GM12874 (cell line): ENCODE results near the gene ABCC1.

Source experiments
- CTCF ChIP-seq: IDR thresholded peaks from 2 replicates; pipeline ENCODE4 v1.5.1; 2011; ENCODE audit warnings: low read depth, mild to moderate bottlenecking, control low read depth, low read length, moderate library complexity; ENCODE audit not compliant: insufficient read depth

The ABCC1 gene

GRCh38 chr16:16096858-16097213, 147.4 kb downstream of the ABCC1 start:
- no peak for TF ChIP-seq CTCF

- TF ChIP-seq CTCF = no peak
Observed at GRCh38 chr16:16099320-16099719, 149.9 kb downstream of the ABCC1 start.

- TF ChIP-seq CTCF = no peak
Observed at GRCh38 chr16:16100631-16101030, 151.2 kb downstream of the ABCC1 start.

- no peak for TF ChIP-seq CTCF
Observed at GRCh38 chr16:16101585-16101984, 152.2 kb downstream of the ABCC1 start.

- no peak for TF ChIP-seq CTCF
Observed at GRCh38 chr16:16102738-16103137, 153.3 kb downstream of the ABCC1 start.

GRCh38 chr16:16105646-16106045, 156.2 kb downstream of the ABCC1 start:
- no peak for TF ChIP-seq CTCF

- no peak for TF ChIP-seq CTCF
Observed at GRCh38 chr16:16106466-16106865, 157.1 kb downstream of the ABCC1 start.

GRCh38 chr16:16107839-16108238, 158.4 kb downstream of the ABCC1 start:
- TF ChIP-seq CTCF = no peak
